ENCODE measurements around the gene NR3C2. TPM values are rescaled to one million over a fixed set of nuclear protein-coding genes. Genes with fewer than 3 reads are reported as not detected.

The NR3C2 gene
- total RNA-seq, 1 experiment from 2014 or later, result 0.16 TPM

DNA sequence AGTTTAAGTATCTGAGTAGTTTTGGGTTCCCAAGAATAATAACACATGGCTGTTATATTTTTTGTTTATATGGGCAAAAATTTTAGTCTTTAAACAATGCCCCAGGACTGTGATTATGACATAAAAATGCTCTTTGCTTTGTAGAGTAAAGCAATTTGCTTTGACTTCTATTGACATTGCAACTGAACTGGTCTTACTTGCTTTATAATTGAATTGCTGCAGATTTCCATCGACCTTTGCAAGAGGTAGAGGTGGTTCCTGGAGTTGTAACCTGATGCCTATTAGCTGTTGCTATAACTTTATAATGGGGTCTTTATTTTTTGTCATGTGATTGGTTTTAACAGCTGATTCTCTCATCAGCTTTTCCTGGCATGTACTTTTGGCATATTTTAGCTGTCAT, 407.4 kb downstream of the NR3C2 start:
- Mint-ChIP-seq H3K9me3 (ENCODE audit: unreplicated experiment) (no peaks in the 10 kb centered on the region), H3K27me3 (ENCODE audit: insufficient read depth, unreplicated experiment) (no peaks in the 10 kb centered on the region), H3K4me3 (ENCODE audit: unreplicated experiment) (no peak overlapping the region), H3K4me1 (ENCODE audit: low read depth, unreplicated experiment) (no peaks in the 10 kb centered on the region), H3K27ac (ENCODE audit: unreplicated experiment) (no peak overlapping the region), H3K36me3 (ENCODE audit: insufficient read depth, unreplicated experiment) (no peaks in the 10 kb centered on the region)
- no TSS peak for BruUV-seq (replicated peaks)
- intact Hi-C loops (cut with micrococcal nuclease; ENCODE audit: unreplicated experiment), result no loop called here
- POLR2A ChIA-PET, result no interaction called here
- no peak overlapping the region for H3K4me3 ChIP-seq (ENCODE audit: low read depth, low read length)
- no peaks in the 10 kb centered on the region for H3K9me3 ChIP-seq
- no peaks in the 10 kb centered on the region for H3K4me1 ChIP-seq
- H3K36me3 ChIP-seq (ENCODE audit: control insufficient read depth, insufficient read depth, low read length), result no peaks in the 10 kb centered on the region
- no peak for DNase-seq
- CTCF ChIA-PET, result no interaction called here
- H3K27me3 ChIP-seq (replicated peaks; ENCODE audit: control insufficient read depth, insufficient read depth, low read length), result no peaks in the 10 kb centered on the region
- TF ChIP-seq, protein P1, sequence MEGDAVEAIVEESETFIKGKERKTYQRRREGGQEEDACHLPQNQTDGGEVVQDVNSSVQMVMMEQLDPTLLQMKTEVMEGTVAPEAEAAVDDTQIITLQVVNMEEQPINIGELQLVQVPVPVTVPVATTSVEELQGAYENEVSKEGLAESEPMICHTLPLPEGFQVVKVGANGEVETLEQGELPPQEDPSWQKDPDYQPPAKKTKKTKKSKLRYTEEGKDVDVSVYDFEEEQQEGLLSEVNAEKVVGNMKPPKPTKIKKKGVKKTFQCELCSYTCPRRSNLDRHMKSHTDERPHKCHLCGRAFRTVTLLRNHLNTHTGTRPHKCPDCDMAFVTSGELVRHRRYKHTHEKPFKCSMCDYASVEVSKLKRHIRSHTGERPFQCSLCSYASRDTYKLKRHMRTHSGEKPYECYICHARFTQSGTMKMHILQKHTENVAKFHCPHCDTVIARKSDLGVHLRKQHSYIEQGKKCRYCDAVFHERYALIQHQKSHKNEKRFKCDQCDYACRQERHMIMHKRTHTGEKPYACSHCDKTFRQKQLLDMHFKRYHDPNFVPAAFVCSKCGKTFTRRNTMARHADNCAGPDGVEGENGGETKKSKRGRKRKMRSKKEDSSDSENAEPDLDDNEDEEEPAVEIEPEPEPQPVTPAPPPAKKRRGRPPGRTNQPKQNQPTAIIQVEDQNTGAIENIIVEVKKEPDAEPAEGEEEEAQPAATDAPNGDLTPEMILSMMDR (IDR thresholded peaks at IDR 0.05; ENCODE audit: insufficient read depth in 1 of 2, low read depth in 1 of 2, low read length in 1 of 2, severe bottlenecking in 1 of 2, unreplicated experiment in 1 of 2), result no peak

DNA sequence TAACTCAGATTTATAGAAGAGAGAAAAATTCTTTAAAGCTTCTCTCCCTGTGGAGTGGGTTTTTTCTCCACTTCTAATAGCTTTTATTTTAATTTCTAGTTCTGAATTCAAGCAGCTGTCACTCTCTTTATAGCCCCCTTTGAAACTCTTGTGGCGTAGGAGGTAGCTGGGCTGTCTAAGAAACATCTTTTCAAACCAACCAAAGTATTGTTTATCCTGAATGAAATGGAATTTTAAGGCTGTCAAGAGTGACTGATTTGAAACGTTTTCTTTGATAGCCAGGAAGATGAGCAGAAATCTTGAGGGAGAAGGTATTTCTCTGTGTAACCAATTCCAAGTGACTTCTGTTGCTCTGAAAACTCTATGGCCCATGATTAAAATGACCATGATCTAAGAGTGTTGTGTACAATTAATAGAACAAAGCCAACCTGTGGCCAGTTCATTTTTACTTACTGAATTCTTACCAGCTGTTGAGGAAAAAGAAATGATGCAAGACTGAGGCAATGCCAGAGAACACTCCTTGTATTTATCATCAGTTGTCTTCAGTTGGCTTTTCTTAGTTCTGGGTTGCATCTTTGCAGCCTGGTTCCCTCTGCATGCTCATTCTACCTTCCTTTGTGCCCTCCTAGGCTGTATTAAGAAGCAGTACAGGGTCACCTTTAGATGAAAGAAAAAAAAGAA, 411.9 kb downstream of the NR3C2 start:
- CTCF ChIA-PET, result no interaction called here
- POLR2A ChIA-PET, result interaction anchor here (0.5 kb wide), 1 partner anchor 165 kb away, joined by 4 read pairs; no protein-coding TSS in a partner anchor
- BruUV-seq (replicated peaks), result no TSS peak
- Histone ChIP-seq H3K27me3 (replicated peaks; ENCODE audit: control insufficient read depth, insufficient read depth, low read length) (no peaks in the 10 kb centered on the region), H3K9me3 (no peaks in the 10 kb centered on the region), H3K36me3 (ENCODE audit: control insufficient read depth, insufficient read depth, low read length) (no peaks in the 10 kb centered on the region), H3K4me1 (no peaks in the 10 kb centered on the region), H3K4me3 (ENCODE audit: low read depth, low read length) (no peak overlapping the region)
- peaks cover 14% of the 10 kb centered on the region for H3K9me3 Mint-ChIP-seq (ENCODE audit: unreplicated experiment)
- no peak overlapping the region for H3K27ac Mint-ChIP-seq (ENCODE audit: unreplicated experiment)
- no peak for DNase-seq
- intact Hi-C loops (cut with micrococcal nuclease; ENCODE audit: unreplicated experiment), result no loop called here
- H3K27me3 Mint-ChIP-seq (ENCODE audit: insufficient read depth, unreplicated experiment), result no peaks in the 10 kb centered on the region
- H3K36me3 Mint-ChIP-seq (ENCODE audit: insufficient read depth, unreplicated experiment), result peaks cover 12% of the 10 kb centered on the region
- H3K4me1 Mint-ChIP-seq (ENCODE audit: low read depth, unreplicated experiment), result no peaks in the 10 kb centered on the region
- H3K4me3 Mint-ChIP-seq (ENCODE audit: unreplicated experiment), result no peak overlapping the region
- TF ChIP-seq, protein P1 (IDR thresholded peaks at IDR 0.05; ENCODE audit: insufficient read depth in 1 of 2, low read depth in 1 of 2, low read length in 1 of 2, severe bottlenecking in 1 of 2, unreplicated experiment in 1 of 2), result no peak

DNA sequence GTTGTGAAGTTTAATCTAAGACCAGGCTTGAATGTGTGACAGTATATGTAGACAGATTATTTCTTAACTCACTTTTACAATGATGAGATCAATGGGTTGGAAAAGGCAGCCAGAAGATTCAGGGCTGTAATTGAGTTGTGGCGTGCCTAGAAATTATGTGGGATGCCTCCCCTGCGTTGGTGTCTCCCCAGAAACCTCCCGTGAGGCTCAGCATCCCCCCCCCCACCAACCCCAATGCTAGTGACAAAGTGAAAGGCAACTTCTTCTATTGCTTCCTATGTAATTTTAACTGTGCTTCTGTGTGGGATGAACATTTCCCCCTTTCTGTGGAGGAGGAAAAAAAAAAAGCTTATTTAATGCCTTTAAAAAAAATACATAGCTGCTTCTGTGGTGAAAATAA, 412.4 kb downstream of the NR3C2 start:
- Mint-ChIP-seq H3K9me3 (ENCODE audit: unreplicated experiment) (peaks cover 14% of the 10 kb centered on the region), H3K4me3 (ENCODE audit: unreplicated experiment) (no peak overlapping the region), H3K36me3 (ENCODE audit: insufficient read depth, unreplicated experiment) (peaks cover 12% of the 10 kb centered on the region), H3K27ac (ENCODE audit: unreplicated experiment) (no peak overlapping the region), H3K4me1 (ENCODE audit: low read depth, unreplicated experiment) (no peaks in the 10 kb centered on the region), H3K27me3 (ENCODE audit: insufficient read depth, unreplicated experiment) (no peaks in the 10 kb centered on the region)
- Histone ChIP-seq H3K36me3 (ENCODE audit: control insufficient read depth, insufficient read depth, low read length) (no peaks in the 10 kb centered on the region), H3K27me3 (replicated peaks; ENCODE audit: control insufficient read depth, insufficient read depth, low read length) (no peaks in the 10 kb centered on the region), H3K4me3 (ENCODE audit: low read depth, low read length) (no peak overlapping the region), H3K9me3 (no peaks in the 10 kb centered on the region), H3K4me1 (no peaks in the 10 kb centered on the region)
- no peak for DNase-seq
- POLR2A ChIA-PET, result interaction anchor here (0.5 kb wide), 1 partner anchor 165 kb away, joined by 4 read pairs; no protein-coding TSS in a partner anchor
- no TSS peak for BruUV-seq (replicated peaks)
- intact Hi-C loops (cut with micrococcal nuclease; ENCODE audit: unreplicated experiment), result no loop called here
- TF ChIP-seq, protein P1 (IDR thresholded peaks at IDR 0.05; ENCODE audit: insufficient read depth in 1 of 2, low read depth in 1 of 2, low read length in 1 of 2, severe bottlenecking in 1 of 2, unreplicated experiment in 1 of 2), result no peak
- CTCF ChIA-PET, result no interaction called here
